HepG2 (cell line): ENCODE results near the gene ATRIP. TPM values are rescaled to one million over a fixed set of nuclear protein-coding genes. Genes with fewer than 3 reads are reported as not detected.
A peak's percentile ranks its signal among the peaks of the same experiment; 100 is the strongest.

Source experiments
- AGO2 ChIP-seq: fragments of 200-400 bp; formaldehyde crosslinking; optimal IDR thresholded peaks from 2 replicates; pipeline ENCODE3; 2017; ENCODE audit warnings: mild to moderate bottlenecking, low read depth, low read length, moderate library complexity
- BRCA1 ChIP-seq: sonication (generic); formaldehyde crosslinking; IDR thresholded peaks from 2 replicates; pipeline ENCODE4 v1.4.0; 2020; ENCODE audit warnings: missing genetic modification reagents
- HNF4G ChIP-seq, 2 experiments: sonication (generic) in 1 of 2; formaldehyde crosslinking in 1 of 2; IDR thresholded peaks; 2 replicates each; pipeline versions ENCODE4 v1.4.0 to v1.6.1; 2011 to 2020; ENCODE audit warnings: borderline replicate concordance in 2 of 2, low read depth in 2 of 2, mild to moderate bottlenecking in 2 of 2, low read length in 1 of 2, missing genetic modification reagents in 1 of 2, moderate library complexity in 1 of 2
- HNRNPLL ChIP-seq: fragments of 200-400 bp; formaldehyde crosslinking; IDR thresholded peaks from 2 replicates; pipeline ENCODE4 v1.6.1; 2017; ENCODE audit warnings: mild to moderate bottlenecking, low read depth, low read length; ENCODE audit not compliant: poor library complexity, severe bottlenecking
- MAF1 ChIP-seq: sonication (generic); formaldehyde crosslinking; IDR thresholded peaks from 2 replicates; pipeline ENCODE4 v1.5.0; 2020; ENCODE audit warnings: missing genetic modification reagents, borderline replicate concordance
- NCOR1 ChIP-seq: fragments of 200-600 bp; sonication (generic); IDR thresholded peaks from 2 replicates; pipeline ENCODE4 v1.7.0; 2017; ENCODE audit warnings: antibody characterized with exemption, low read length, borderline replicate concordance
- ZMYM2 ChIP-seq: sonication (generic); formaldehyde crosslinking; IDR thresholded peaks from 2 replicates; pipeline ENCODE4 v1.8.0; 2022; ENCODE audit warnings: mild to moderate bottlenecking, missing genetic modification reagents
- ZNF101 ChIP-seq: sonication (generic); formaldehyde crosslinking; IDR thresholded peaks from 2 replicates; pipeline ENCODE4 v1.4.0; 2020; ENCODE audit warnings: mild to moderate bottlenecking, low read depth, missing genetic modification reagents, borderline replicate concordance
- ZNF543 ChIP-seq: sonication (generic); formaldehyde crosslinking; IDR thresholded peaks from 2 replicates; pipeline ENCODE4 v1.4.0; 2020; ENCODE audit warnings: mild to moderate bottlenecking, missing genetic modification reagents
- polyA plus RNA-seq, 8 experiments: library from polyadenylated mRNA; depleted of rRNA in 3 of 8; stranded (reverse) in 7 of 8; unstranded in 1 of 8; fragments of >200 nt; fragmentation: Illumina TruSeq in 4 of 8; extraction: Trizol in 4 of 8; gene quantifications; 2 replicates each; pipeline versions ENCODE4 v1.2.1 to v1.2.3, GENCODE V29; 2011 to 2016; ENCODE audit warnings: low read depth in 4 of 8, missing spikeins in 1 of 8, mixed read lengths in 1 of 8; ENCODE audit not compliant: insufficient read depth in 1 of 8
- total RNA-seq, 5 experiments: library from RNA; depleted of rRNA; stranded (reverse); fragments of >200 nt; fragmentation: Illumina TruSeq; extraction: Trizol; gene quantifications; 2 replicates each; pipeline ENCODE4 v1.2.3, GENCODE V29; 2016; ENCODE audit warnings: low read depth in 1 of 5
- TF ChIP-seq, protein P1 (sequence below): sonication (generic); formaldehyde crosslinking; IDR thresholded peaks from 2 replicates; pipeline ENCODE4 v1.5.1; 2020; ENCODE audit warnings: mild to moderate bottlenecking, missing genetic modification reagents, moderate library complexity

The ATRIP gene
- total and polyA plus RNA-seq, 2 of the 13 experiments (the other 11 are each of a cell fraction or from before 2014, with no cell fraction given) = 5.1 to 12.5 TPM

DNA sequence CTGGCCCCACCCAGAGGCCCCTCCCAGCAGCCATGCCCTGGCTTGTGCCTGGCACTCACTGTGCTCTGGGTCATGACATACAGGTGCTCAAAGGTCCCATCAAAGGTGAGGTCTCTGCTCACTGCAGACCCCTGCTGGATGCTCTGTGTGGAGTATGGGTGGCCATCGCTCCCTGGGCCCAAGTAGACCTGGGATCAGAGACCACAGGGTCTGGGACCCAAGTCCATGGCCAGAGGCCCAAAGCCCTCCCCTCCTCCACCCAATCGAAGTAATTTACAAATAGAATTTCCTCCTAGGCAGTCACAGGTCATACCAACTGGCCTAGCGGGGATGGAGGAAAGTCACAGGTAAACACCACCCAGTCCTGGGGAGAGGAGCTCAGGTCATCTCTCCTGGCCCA, 24.3 kb upstream of the ATRIP start (continued):
- TF ChIP-seq HNRNPLL (no peak), HNF4G (IDR thresholded peaks at IDR 0.05; ENCODE audit: borderline replicate concordance, low read depth, low read length) (peak; percentile 65), HNF4G (CRISPR knock-in tag; IDR thresholded peaks at IDR 0.05; ENCODE audit: borderline replicate concordance, low read depth) (no peak), ZNF101 (CRISPR knock-in tag) (no peak), MAF1 (CRISPR knock-in tag) (no peak), ZNF543 (no peak), NCOR1 (peak; percentile 77), AGO2 (peak; percentile 15), ZMYM2 (CRISPR knock-in tag) (0 out of 2 replicates have a peak, but pooled peaks have one; percentile 20), BRCA1 (CRISPR knock-in tag) (no peak)
- TF ChIP-seq, protein P1, sequence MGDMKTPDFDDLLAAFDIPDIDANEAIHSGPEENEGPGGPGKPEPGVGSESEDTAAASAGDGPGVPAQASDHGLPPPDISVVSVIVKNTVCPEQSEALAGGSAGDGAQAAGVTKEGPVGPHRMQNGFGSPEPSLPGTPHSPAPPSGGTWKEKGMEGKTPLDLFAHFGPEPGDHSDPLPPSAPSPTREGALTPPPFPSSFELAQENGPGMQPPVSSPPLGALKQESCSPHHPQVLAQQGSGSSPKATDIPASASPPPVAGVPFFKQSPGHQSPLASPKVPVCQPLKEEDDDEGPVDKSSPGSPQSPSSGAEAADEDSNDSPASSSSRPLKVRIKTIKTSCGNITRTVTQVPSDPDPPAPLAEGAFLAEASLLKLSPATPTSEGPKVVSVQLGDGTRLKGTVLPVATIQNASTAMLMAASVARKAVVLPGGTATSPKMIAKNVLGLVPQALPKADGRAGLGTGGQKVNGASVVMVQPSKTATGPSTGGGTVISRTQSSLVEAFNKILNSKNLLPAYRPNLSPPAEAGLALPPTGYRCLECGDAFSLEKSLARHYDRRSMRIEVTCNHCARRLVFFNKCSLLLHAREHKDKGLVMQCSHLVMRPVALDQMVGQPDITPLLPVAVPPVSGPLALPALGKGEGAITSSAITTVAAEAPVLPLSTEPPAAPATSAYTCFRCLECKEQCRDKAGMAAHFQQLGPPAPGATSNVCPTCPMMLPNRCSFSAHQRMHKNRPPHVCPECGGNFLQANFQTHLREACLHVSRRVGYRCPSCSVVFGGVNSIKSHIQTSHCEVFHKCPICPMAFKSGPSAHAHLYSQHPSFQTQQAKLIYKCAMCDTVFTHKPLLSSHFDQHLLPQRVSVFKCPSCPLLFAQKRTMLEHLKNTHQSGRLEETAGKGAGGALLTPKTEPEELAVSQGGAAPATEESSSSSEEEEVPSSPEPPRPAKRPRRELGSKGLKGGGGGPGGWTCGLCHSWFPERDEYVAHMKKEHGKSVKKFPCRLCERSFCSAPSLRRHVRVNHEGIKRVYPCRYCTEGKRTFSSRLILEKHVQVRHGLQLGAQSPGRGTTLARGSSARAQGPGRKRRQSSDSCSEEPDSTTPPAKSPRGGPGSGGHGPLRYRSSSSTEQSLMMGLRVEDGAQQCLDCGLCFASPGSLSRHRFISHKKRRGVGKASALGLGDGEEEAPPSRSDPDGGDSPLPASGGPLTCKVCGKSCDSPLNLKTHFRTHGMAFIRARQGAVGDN = peak; percentile 50; the same call in 1 of the 2 replicates
